HG03108 (cell line): ENCODE measurements around the gene TUSC2.
A peak's percentile ranks its signal among the peaks of the same experiment; 100 is the strongest.

ENCODE experiments used
- ATAC-seq: cut with Tn5 transposase; IDR thresholded peaks from one replicate; pipeline ENCODE4 v1.9.1; 2021; ENCODE audit warnings: moderate library complexity; ENCODE audit not compliant: unreplicated experiment

Gene TUSC2, protein sequence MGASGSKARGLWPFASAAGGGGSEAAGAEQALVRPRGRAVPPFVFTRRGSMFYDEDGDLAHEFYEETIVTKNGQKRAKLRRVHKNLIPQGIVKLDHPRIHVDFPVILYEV

DNA sequence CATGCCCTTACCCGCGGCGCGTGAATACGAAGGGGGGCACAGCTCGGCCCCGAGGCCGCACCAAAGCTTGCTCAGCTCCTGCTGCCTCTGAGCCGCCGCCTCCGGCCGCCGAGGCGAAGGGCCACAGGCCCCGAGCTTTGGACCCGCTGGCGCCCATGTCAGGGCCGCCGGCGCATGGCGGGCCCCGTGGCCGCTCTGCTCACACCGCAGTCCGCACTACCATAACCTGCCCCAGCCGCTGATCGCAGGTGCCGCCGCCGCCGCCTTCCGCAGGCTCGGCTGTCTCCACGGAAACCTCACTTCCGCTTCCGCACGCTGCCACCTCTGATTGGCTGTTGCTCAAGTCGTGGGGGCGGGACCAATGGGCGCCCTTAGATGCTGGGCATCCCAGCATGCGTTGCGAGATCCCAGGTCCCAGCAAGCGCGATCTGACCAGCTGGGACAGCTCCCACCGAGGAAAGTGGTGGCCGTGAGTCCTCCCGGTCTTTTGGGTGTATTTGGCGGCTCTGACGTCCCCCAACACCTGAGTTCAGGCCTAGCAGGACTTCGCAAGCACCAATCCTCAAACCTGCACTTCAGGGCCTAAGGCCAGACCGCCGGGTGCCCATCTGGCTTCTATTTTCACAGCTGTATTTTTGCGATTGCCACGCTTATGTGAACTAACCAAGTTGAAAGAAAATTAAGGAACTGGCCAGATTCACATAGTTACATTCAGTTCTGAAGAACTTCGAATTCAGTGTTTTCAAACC, at the start of gene TUSC2:
TUSC2 (minus strand) TSS at position 281 of the 749 bp plus-strand sequence; CDS start at position 157, 124 bp downstream.
- ATAC-seq, result peak; percentile 80

DNA sequence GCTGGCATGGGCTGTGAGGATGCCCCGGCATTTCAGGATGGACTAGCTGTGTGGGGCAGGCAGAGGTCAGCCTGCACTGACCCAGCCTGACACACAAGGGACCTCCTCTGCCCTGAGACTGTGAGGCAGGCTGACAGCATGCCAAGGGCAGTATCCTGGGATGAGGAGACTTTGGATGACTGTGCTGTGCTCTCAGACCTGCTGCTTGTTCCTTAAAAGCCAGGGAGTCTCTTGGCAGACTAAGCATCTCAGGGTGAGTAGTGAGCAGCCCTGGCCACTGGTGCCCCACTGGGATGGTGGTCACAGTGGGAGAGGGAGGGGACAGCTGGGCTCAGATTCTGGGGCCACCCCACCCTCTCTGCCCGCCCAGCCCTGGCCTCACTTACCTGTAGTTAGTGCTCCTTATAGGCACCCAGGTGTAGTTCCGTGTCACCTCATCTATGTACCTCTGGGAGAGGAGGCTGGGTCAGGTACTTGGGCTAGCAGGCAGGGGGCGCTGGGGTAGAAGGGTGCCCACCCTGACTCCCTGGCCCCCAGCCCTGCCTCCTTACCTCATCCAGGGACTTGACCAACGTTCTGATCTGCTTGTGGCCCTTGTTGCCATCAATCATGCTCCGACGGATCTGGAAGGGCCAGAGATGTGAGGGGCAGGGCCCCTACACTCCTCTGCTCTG, 47.4 kb upstream of the TUSC2 start:
- no peak for ATAC-seq

DNA sequence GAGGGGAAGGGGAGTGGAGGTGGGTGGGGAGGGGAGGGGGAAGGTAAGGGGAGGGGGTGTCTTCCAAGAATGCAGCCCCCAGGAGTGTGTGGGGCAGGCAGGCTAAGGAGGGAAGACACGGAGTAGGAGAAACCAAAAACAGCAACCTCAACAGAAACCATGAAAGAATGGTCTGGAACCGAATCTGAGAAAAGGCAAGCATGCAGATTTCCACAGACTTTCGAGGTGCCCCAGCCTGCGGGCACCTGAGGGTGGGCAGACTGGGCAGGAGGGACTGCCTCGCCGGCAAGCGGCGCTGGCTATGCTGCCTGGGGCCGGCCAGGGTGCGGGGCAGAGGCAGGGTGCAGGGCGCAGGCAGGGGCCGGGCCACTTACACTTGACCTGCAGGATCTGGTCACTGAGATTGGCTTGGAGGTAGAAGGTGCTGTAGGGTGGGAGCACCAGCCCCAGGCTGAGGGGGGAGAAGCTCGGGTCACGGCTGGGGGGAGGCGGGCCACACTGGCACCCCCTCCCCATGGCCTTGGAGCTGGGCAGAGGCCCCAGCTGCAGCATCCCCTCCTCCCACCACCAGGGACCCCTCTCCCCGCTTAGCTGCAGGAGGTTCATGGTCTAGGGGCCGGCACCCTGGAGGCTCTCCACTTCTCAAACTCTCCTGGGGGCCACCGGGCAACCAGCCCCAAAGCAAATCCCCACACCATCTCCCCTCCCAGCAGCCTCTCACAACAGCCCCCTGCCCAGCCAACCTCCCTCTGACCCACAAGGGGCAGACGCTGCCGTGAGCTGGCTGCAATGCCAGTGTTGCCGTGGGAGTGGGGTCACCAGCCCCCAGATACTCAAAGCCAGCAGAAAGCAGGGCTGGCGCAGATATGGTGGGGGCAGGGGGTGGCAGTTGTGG, 46.6 kb upstream of the TUSC2 start:
- no peak for ATAC-seq

DNA sequence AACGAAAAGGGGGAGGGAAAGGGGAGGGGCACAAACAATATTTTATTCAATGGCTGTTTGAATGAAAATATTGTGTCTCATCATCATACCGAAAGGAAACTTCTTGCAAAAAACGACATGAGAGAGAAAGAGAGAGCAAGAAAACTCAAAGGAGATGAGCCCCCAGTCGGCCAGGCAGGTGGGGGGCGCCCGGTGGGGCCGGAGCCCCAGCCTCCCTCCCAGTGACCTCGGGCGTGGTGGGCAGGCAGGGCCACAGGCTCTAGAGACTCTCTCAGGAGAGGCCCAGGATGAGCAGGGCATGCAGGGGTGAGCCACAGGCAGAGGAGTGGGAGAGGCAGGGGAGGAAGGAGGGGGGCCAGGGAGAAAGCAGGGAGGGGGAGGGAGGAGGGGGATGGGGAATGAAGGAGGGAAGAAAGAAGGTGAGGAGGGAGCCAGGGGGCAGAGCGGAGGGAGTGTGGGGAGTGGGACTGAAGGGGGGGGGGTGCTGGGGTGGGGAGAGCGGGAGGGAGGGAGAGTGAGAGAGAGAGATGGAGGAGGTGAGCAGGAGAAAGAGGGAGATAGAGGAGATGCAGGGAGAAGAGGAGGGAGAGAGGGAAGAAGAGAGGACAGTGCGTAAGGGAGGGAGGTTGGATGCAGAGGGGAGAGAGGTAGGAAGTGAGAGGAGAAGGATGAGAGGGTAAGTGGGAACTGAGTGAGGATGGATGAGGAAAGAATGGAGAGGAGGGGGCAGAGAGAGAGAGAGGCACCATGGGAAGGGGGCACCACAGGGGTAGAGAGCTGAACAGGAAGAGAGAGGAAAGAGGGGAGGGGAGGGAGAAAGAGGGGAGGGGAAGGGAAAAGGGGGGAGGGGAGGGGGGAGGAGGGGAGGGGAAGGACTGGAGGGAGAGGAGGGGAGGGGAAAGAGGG, 45.4 kb upstream of the TUSC2 start:
- no peak for ATAC-seq

GRCh38 chr3:50372349-50372748, 44.3 kb upstream of the TUSC2 start:
- no peak for ATAC-seq

DNA sequence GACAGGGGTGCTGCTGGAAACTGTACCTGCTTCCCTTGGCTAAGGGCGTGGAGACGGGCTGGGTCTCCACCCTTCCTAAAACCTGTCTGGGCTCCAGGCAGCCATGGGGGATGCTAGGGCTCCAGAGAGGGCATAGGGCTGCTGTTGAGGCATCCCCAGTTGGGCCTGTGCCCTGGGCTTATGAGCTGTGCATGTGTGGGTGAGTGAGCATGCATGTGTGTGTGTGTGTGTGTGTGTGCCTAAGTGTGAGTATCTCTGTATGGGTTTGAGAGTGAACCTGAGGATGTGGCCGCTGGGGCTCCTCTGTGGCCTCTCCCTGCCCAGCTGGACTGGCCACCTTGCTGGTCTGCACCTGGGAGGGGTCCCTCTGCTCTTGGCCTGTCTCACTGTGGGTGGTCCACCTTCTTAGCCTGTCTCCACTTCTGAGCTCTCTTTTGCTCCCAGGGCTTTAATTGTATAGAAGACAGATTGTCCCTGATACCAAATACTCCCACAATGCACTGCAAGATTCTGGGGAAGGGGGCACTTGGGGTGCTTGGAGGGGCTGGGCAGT, 43.2 kb upstream of the TUSC2 start:
- no peak for ATAC-seq

GRCh38 chr3:50370594-50370993, 42.6 kb upstream of the TUSC2 start:
- ATAC-seq, result no peak

DNA sequence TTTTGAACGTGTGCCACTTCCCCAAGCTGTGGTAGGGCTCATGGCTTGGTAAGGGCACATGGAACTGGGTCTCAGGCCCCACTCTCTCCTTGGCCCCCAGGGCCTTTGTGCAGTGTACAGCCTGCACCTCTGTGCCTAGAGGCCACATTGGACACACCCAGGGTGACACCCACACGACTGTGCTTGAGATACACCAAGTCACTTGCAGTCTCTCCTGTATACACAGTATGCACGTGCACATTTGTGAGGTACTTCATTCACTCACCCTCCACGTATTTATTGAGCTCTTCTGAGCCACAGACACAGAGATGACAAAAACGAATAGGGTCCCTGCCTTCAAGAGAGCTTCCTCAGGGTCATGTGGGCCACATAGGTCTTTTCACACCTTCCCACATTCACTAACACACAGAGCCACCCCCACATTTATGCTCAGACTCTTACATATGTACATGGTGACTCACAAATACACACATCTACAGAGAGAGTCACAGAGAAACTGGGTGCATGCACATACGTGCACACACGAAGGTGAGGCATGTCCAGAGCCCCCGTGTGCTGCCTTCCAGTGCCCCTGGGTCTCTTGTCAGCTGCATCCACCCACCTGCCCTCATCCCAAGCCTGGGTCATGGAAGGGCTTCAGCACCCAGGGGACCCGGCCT, 41.1 kb upstream of the TUSC2 start:
- ATAC-seq, result no peak

DNA sequence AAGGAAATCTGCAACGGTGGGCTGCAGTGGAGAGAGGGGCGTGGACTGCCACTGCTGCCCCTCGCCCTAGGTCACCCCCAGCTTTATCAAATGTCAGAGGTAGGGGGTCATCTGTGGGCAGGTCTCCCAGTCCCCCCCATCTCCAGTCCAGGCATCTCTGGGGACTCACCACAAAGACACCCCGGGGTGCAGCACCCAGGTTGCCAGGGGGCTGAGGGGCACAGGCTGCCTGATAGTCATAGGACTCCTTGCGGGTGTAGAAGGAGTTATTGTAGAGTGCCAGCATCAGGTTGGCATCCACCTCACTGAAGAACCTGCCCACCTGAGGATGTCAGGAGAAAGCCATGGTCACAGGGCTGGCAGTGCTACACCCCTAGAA, 37.8 kb upstream of the TUSC2 start:
- ATAC-seq, result no peak

DNA sequence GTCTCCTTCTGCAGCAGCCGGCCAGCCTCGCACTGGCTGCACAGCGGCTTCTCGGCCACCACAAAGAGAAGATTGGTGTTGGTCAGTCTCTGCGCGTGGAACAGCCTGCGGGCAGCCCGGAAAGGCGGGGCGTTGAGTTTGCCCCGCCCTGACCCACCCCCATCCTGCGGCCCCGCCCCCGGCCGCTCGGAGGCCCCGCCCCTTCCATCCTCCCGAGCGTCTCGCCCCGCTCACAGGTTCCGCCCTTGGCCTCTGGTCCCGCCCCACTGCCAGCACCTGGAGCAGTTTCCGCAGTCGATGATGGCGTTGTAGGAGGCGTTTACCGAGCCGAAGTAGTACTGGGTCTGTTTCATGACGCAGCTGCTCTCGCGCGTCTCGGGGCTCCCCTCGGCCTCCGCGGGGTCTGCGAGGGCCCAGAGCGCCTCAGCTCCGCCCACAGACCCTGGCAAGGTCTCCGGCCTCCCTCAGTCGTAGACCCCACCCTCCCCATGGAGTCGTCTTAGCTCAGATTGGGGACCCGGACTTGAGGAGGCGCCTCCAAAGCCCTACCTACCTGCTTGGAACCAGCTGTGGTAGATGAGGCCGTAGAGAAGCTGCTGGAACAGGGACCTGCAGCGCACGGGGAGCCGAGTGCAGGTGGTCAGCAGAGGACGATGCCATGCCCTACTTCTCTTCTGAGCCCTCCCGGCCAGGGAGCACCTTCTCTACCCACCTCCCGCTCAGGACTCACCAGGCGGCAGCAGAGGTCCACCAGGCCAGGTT, 37.2 kb upstream of the TUSC2 start:
- ATAC-seq, result peak; percentile 85

DNA sequence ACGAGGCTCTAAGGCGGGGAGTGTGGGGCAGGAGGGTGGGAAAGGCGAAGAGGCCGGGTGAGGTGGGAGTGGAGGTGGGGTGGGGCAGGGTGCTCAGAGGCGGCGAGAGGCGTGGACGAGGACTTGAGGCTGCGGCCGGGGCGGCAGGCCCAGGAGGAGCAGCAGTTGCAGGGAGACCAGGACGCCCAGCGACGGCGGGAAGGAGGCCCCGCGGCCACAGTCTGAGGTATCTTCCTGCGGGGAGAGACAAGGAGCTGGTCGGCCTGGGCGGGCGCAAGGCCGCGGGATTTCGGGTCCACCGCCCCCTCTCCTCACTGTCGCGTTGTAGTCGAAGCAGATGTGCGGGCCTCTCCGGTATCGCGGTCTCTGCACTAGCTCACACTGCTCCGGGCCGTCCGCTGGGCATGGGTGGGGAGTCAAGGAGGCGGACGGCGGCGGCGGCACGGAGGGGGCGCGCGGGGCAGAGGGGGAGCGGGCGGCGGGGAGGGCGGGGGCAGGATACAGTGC, 36.6 kb upstream of the TUSC2 start:
- ATAC-seq, result peak; percentile 5

DNA sequence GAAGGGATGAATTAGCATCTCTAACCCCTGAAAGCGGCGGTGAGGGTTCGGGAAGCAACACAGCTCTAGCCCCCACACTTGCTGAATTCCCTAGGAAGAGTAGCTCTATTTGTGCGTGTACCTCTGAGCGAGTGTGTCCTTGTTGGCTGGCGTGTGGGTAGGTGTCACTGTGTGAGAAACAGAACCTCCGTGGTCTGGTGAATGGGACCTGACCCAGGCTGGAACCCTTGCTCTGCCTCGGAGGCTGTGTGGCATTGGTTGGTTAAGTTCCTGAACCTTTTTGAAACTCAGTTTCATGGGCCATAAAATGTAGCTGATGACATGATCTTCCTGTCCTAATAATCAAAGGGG, 31.7 kb upstream of the TUSC2 start:
- ATAC-seq, result no peak

GRCh38 chr3:50358911-50359759, 31.1 kb upstream of the TUSC2 start, which contains the start of gene TMEM115:
Gene TMEM115, minus strand, starts transcription at chr3:50359521. Its CDS starts 458 bp downstream, at chr3:50359063.
- peak; percentile 97 for ATAC-seq

DNA sequence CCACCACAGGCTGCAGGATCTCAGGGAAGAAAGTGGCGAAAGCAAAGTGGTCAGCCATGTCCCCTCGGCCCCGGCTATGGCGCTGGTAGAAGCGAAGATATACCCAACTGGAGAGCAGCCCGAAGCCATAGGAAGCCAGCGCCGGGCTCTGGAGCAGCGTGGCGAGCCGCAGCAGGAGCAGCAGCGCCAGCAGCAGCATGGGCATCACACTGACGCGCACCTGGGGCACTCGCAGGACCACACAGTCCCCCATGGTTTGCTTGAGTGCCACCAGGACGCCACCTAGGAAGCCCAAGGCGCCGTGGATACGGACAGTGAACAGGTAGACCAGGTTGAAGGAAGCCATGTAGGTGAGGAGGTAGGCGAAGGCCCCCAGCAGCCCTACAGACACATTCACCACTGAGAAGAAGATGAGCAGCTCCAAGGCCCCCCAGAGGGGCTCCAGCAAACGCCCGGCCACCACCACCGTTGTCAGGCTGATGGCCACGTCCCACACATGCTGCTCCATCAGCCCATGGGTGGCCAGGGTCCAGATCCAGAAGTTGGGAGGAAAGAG, 30.4 kb upstream of the TUSC2 start:
- ATAC-seq, result no peak

DNA sequence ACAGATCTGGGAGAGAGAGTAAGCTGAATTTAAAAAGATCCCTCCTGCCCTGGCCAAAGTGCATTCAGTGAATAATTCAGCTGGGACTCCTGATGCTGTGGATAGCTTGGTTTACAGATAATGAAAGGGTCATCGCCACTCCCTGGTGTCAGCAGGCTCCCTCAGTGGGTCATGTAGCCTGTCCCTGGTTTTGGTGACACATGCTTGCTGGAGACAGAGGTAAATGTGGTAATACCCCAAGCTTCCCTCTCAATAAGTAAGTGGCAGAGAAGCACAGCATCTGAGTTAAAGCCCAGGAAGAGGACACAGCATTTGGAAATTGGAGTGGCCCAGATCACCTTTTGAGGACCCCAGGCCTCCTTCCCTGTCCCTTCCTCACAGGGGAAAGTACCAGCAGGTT, 29.5 kb upstream of the TUSC2 start:
- ATAC-seq, result no peak

DNA sequence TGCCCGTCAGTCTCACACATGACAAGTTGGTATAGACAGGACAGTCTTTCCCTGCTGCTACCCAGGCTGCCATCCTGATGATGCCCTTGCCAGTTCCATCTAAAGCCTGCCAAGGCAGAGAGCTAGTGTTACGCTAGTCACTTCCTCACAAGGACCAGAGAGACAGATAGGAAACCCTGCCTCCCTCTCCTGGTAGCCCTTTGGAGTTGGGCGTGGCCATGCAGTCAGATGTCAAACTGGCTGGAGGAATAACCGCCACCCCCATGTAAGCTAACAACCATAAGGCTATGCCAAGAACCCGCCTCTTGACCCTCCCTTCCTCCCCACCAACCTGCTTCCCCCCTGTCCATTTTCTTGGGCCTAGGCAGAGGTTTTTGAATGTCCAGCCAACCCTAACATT, 28.5 kb upstream of the TUSC2 start:
- no peak for ATAC-seq

- no peak for ATAC-seq
Measured at GRCh38 chr3:50355829-50356552, 28.0 kb upstream of the TUSC2 start.
